Transverse colon (tissue), 3 donors: ENCODE measurements around the gene GPX5.

Experiments used
- CTCF ChIP-seq, 5 experiments: fragments of 200-600 bp in 3 of 5; fragments of 450-650 bp in 2 of 5; sonication (generic) in 3 of 5; IDR thresholded peaks; 1 replicate in 2 of 5; 2 replicates in 3 of 5; pipeline ENCODE4 v1.5.1; 2016 to 2017; ENCODE audit warnings: antibody characterized with exemption in 5 of 5, inconsistent platforms in 3 of 5, mild to moderate bottlenecking in 2 of 5, moderate library complexity in 1 of 5
- POLR2A ChIP-seq: fragments of 450-650 bp; IDR thresholded peaks from one replicate; pipeline ENCODE4 v1.6.1; 2016; ENCODE audit warnings: antibody characterized with exemption, mild to moderate bottlenecking, moderate library complexity

GRCh38 chr6:28566527-28567252 is 41.0 kb downstream of the GPX5 start:
- TF ChIP-seq POLR2A (no peak), CTCF (IDR thresholded peaks at IDR 0.05) (no peak)
